NCI-H226 (cell line): Measurements from ENCODE around the gene TPRG1L.

Source experiments
- DNase-seq: peaks from one replicate; pipeline ENCODE4 v3.0.0-alpha.2; 2015

TPRG1L gene

DNA sequence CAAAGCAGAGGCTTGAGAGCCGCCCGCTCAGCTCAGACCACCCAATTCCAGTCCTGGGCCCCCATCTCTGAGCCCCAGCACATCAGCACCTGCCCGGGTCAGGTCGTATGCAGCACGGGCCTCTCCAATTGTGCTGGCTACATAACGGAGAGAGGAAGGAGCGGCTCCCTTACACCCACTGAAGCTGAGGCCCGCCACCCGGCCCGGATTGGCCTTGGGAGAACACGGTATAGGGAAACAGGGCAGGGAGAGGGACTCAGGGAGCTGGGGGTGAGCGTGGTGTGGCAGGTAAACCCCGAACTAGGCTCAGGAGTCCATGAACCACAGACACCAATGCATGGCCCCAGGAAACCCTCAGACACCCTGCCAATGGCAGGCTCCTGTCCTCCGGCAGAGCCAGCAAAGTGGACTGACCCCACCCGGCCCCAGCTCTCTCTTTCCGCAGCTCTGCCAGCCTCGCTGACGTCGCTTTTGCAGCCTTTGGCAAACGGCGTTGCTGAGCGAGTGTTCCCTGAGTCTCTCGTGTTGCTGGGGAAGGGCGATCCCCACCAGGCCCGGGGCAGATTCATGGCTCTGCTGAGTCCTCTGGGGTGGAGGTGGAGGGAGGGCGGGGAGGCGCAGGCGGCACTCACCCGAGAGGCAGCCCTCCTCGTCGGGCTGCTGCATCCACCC is 30.0 kb upstream of the TPRG1L start:
- DNase-seq, result no peak

DNA sequence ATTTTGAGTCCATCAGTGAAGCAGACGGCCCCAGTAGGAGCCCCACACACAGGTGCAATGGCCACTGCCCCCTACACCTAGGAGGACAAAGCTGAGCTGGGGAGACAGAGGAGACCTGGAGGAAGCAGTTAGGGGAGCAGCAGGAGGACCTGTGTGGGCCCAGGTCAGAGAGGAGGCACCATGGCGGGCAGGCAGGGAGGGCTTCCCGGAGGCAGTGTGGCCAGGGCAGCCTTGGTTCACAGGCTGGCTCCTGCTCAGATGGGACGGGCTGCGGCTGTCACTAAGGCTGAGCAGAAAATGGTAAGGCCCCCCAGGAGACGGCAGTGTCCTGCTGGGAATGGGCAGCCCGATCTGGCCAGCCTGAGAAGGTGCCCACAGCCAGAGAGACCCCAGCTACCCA is 28.9 kb upstream of the TPRG1L start:
- DNase-seq, result no peak

DNA sequence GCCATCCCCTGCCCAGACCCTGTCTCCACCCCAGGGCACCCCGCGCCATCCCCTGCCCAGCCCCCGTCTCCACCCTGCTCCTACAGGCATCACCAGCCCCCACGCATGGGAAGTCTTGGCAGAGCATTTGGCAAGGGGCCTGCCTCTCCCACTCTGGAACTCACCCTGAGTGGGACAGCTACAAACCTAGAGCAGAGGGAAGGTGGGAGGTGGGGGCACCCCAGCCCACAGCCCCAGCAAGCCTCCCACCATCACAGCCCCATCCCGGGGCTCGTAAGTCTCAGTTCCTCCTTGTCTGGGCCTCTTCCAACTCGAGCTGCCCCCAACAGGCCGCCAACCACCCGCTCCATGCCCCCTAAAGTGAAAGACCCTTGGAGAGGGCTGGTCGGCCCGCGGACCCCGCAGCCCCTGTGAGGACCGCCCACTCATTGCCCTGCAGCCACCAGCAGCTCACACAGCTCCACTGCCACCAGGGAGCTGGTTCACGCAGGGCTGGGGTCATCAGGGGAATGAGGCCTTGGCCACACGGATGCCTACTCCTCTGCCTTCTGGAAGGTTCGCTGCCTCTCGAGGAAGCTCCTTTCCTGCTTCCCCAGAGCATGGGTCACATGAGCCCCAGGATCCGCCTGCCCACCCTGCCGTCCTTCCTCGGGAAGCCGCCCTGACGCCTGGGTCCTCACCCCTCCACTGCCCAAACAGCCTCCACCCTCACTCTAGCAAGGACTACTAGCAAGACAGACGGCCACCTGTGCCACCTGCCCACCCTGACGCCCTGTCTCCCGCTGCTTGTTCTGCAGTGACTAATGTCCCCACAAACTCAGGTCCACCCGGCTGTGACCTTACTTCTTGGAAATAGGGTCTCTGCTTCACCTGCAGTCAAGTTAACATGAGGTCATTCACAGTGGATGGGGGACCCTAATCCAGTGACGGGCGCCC is 27.9 kb upstream of the TPRG1L start:
- DNase-seq, result no peak

DNA sequence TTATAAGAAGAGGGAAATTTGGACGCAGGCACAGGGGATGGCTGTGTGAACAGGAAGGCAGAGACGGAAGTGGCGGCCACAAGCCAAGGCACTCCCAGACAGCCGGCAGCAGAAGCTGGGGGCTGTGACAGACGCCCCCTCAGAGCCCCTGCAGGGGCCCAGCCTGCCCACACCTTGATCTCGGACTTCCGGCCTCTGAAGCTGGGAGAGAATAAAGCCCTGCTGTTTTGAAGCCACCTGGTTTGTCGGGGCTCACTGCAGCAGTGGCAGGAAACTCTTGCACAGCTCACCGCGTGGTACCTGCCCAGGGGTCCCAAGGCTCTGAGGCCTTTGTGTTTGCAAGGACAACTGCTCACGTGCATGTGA is 27.2 kb upstream of the TPRG1L start:
- DNase-seq, result no peak

DNA sequence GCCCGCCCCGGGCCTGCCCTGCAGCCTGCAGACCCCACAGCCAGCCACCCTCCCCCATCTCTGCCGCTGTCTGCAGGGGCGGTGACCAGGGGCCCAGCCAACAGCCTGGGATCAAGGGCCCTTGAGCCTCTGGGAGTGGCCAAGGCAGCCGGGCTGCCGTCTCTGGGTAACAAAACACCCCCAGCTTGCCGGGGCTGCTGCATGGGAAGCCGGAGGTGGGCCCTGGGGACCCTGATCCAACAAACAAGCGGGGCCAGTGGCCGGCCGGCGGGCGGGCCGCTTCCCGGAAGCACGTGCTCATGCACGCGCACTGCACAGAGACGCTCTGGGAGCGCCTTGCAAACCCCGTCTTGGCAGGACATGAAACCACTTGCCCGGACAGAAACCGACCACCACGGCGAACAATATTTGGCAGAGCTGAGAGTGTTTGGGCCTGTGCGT is 26.7 kb upstream of the TPRG1L start:
- no peak for DNase-seq

DNA sequence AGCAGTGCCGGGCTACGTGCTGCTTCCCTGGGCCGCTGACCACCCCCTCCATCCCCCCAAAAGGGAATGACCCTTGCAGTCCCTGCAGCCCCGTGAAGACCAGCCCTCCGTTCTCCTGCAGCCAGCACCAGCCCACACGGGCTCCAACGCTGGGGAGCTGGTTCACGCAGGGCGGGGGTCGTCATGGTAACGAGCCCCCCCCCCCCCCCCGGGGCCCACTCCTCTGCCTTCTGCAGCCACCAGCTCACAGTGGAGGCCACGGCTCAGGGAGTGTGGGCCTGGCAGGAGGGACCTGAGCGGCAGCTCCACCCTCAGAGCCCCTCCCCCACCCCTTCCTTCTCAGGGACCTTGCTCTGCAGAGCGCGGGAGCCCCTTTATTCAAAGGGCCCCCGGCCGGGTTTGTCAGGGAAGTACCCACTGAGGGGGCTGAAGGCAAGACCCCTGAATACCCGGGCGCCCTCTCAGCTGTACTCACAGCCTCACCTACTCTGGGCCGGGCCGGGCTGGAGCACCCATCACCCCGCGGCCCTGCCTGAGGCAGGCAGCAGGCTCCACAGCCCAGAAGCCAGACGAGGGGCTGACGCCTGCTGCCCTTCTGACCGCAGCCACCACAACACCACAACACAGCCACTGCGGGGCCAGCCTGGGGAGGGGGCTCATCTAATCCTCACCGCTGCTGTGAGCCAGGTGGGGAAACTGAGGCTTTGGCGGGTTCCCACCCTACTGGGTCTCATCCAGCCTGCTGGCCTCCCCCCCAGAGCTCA is 26.1 kb upstream of the TPRG1L start:
- no peak for DNase-seq

DNA sequence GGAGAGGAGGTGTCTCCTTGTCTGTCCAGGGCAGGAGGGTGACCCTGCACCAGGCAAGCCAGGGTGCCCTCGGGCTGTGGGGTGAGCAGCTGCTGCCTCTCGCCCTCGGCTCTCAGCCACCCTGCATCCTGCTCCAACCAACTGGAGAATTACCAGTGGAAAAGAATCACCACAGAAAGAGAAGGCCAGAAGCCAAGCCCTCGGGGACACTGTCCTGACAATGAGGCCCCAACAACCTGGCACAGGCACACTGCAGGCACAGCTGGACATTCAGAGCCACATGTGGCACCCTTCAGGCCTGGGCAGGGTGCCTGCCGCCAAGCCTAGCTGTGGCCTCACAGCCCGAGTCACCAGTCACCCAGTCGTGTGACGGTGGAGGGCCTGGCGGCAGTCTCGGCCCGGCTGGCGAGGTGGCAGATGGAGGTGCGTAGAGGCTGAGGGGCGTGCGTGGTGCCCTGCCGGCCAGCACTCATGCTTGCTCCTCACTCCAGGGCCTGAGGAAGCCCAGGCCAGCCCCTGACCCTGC is 25.5 kb upstream of the TPRG1L start:
- no peak for DNase-seq

DNA sequence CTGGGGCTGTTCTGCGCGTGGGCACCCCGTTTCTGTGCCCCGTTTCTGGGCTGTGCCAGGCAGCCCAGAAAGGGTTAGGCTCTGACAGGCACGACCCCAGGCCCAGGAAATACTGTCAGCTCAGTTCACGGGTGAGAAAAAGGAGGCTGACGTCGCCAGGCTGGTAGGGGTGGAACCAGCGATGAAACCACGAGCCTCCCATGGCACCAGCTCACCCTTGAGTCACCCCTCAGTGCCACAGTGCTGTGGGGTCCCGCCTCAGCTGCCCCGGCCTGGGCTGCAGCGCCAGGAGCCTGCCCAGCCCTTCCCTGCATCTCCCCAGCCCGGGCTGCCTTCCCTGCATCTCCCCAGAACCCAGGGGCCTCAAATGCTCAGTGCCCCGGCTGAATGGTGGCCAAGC is 25.0 kb upstream of the TPRG1L start:
- peak; percentile 35 for DNase-seq

DNA sequence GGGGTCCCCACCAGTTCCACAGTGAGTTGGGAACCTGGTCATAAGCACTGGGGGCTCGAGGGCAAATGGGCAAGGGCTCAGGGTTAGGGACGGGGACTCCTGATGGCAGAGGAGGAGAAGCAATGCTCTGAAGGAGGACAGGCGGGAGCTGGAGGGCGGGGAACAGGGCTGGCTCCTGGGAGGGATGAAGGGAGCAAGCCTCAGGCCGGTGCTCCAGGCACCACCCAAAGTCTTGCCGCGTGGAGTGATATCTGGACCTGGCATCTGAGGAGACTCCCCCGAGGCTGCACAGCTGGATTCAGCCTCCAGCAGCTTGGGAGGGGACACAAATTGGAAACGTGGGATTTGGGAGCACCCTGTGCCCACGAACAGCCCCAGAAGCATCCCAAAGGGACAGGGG is 24.5 kb upstream of the TPRG1L start:
- DNase-seq, result no peak

DNA sequence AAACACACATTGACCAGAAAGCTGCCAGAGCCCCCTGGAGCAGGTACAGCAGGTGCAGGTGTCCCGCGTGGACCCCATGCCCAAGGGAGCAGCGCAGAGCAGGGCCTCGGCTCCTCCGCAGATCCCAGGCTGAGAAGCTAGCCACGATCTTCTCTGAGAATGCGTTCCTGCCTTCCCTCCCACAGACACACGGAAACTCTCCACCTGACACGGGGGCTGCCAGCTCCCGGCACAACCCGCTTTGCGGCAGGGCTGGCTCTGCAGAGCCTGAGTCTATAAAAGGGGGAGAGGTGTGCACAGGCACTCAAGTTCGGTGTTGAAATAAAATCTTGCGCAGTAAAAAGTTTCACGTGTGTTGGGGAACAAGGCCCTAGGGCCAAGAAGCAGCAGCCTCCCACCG is 23.1 kb upstream of the TPRG1L start:
- no peak for DNase-seq

DNA sequence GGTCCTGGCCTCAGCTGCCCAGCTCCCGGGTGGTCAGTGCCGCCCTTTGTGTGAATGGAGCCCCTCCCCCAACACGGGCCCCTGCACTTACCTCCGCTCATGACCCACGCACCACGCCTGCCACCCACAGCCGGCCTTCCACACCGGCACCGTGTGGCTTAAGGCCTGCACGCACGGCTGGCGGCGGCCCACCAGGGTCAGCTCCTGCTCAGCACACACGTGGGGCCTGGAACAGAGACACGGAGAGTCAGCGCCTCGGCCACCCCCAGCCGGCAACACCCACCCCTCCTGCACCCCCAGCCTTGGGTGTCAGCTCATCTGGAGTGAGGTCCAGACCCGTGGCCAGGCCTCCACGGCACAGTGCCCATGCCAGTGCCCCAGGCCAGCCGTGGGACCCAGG is 22.4 kb upstream of the TPRG1L start:
- no peak for DNase-seq

DNA sequence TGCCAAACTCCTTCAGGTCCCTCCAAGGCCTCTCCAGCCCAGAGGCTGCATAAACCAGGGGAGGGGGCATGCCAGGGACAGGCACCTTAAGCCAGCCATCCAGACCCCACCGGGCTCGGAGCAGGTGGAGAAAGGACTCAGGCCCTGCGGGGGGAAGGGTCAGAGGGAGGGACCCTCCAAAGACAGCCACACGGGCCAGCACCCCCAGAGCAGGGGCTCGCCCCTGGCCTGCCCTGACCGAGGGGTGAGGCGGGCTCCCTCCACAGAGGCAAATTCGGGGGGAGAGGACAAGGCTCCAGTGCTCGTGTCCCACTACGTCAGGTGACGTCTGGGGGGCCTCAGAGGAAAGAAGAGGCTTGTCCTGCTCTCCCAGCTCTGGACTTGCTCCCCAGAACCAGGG is 21.7 kb upstream of the TPRG1L start:
- no peak for DNase-seq

DNA sequence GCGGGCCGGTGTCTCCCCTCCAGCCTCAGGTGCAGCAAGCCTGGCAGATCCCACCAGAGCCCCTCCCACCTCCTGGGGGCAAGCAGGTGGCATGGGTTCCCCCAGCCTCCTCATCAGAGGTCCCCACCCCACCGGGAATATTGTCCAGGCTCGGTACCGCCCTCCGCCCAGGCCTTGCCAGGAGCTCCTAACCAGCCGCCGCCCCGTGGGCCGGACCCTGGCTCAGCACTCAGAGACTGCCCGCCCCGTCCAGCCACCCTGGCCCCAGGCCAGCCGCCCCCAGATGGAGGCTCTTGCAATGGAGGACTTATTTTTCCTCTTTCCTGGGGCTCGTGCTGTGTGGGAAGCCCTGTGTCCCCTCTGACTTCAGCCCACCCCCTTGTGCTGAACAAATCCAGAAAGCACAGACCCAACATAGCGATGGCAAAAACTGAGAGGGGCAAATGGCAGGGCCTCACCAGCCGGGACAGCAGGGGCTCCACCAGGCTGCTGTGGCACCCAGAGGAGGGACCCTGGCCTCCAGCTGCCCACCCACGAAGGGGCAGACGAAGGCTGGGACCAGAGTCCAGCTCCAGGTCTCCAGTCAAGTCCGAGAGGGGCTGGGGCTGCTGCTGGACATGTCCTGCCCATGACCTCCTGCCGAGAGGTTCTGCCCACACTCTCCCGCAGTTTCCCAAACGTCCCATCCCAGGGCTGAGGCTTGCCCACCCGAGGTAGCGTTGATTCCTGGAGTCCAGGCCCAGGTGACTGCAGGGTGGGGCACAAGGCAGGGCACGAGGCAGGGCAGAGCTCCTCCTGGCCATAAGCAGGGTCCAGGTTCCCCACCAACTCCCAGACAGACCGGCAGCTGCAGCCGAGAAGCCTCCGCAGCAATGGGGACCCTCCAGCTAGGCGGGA is 21.0 kb upstream of the TPRG1L start:
- DNase-seq, result no peak

DNA sequence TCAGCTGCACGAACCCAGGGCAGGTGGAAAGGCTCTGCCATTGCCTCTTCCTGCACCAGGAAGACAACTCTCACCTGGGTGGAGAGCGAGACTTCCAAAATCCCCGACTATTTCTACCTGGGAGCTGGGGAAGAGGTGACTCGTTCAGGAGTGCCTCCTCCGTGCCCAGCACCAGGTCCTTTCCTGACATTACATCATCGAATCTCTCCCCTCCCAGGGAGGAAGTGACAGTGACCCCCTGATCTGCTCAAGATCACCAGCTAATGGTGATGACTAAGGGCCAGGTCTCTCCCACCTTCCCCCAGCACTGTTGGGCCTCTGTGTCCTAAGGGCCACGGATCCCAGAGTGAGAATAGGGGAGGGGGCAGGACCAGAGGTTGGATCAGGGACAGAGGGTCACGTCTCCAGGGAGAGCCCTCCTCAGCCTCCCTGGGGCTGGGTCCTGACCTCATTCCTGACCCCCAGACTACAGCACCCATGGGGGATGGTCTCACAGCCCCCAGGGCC is 20.3 kb upstream of the TPRG1L start:
- no peak for DNase-seq

DNA sequence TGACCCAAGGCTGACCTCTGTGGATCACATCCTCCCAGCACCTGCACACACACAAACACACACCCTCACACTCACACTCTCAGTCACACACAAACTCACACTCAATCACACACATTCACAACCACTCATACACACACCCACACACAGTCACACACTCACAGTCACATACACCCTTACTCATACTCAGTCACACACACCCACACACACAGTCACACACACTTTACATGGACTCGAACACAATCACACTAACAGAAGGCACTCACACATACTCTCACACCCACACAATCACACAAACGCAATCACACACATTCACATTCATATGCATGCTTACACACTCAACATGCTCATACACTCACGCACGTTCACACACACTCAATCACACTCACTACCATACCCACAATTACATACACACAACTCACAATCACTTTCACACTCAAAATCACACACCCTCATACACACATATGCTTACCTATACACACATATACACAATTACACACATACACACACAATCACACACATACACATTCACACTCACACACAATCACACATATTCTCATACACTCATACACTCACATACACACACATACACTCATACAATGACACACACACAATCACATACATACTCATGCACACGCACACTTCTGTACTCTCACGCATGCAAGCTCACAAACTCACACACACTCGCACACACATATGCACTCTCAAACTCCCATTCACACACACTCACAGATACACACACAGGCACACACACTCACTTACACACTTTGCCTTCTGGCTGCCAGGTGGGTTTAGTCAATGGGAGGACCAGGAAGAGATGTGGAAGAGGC is 19.6 kb upstream of the TPRG1L start:
- no peak for DNase-seq

DNA sequence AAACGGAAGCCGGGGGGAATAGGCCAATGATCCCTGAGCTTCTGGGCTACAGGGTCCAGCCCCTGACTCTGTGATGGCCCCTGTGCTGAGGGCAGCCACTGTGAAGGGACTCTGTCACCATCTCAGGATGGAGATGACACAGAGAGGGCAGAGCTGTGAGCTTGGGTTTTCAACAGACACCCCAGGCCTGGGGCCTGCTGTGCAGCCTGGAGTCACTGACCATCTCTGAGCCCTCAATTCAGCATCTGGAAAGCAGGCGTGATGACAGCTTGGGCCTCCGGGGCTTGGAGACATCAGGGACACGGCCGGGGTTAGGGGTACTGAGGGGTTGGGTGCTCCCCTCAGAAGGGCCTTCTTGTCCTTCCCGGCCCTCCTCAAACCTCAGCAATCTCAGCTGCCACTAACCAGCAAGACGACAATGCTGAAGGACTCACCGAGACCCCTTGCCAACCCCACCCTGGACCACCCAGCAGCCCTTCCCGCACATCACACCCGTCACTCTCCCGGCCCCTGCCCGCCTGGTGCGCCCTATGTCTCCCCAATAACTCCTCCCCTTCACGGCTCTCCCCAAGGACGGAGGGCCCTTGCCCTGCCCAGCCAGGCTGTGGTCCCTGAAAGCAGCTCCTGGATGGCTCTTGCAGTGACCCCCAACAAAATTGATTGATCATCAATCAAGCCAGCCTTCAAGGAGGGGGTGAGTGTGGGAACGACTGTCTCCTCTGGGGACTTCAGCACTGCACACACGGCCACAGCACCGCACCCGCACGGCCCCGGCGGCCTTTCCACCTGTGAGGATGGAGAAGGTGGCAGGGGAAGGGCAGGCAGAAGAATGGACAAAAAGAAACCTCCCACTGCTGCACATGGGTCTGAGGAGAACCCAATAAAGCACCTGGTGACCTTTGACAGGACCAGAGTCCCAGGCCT is 17.8 kb upstream of the TPRG1L start:
- no peak for DNase-seq

DNA sequence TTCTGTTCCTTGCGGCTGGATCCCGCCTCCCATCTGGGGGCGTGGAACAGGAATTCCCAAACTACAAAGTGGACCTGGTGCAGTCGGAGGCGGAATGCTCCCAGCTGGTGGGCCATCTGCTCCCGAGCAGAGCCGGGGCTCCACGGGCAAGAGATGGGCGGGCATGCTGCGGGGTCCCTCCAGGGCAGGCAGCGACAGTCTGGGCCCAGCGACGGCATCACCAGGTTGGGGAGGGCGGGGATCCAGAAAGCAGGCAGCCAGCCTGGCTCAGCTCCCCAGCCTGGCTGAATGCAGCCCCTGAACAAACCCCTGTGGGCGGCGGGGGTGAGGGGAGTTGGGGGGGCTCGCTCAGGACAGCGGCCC is 17.1 kb upstream of the TPRG1L start:
- no peak for DNase-seq

DNA sequence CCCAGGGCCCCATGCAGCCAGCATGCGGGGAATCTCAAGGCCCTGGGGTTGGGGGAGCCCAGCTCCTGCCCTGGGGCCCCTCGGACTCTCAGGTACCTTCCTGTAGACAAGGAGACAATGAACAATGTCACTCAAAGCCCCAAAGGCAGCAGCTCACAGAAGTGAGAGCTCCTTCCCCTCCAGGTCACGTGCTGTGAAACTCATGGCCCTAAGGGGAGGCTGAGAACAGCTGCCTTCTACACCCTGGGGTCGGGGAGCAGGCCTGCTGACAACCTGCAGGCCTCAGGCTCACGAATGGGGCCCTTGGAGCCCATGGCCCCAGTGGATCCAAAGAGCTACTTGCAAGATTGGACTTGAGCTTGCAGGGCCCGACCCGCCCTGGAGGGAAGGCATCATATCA is 16.7 kb upstream of the TPRG1L start:
- no peak for DNase-seq

DNA sequence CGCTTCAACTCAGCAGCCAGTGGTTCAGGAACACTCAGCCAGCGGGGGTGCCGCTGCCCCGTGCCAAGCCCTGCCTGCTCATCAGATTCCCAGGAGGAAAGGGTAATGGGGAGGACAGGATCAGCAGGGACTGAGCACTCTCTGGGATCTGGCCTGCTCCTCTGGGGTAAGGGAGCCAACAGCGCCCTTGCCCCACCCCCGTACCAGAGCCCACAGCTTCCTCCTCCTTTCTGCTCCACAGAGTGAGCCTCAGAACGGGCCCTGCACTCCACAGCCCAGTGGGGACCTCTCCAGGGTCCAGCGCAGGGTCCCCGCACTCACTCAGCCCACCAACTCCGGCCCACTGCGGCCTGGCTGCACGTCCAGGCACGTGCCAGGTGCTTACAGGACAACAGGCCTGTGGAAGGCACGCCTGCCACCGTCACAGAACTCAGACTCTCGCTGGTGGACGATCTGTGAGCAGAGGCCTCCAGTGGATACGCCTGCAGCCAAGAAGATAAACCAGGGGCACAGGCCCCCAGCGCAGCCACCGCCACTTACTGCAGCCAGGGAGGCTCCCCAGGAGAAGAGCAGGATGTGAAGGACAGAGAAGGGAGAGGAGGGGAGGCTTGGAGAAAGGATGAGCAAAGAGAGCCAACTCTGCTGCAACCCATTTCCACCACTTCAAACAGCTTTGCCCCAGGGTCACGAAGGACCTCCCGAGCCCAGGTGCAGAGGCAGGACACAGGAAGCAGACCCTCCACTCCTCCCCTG is 15.6 kb upstream of the TPRG1L start:
- DNase-seq, result no peak
